HUDEP-2 (cell line): ENCODE results near the gene SPATA2L.
"Not testable (repeated sequence)": the region's sequence is repeated elsewhere in the genome, so short reads cannot be mapped to it uniquely, and the experiment has no call there.

ENCODE experiments used
- DNase-seq, 76 experiments: peaks; one replicate each; lab custom pipeline; 2025; ENCODE audit not compliant: unreplicated experiment in 76 of 76; lab: John Stamatoyannopoulos, UW

The SPATA2L gene

GRCh38 chr16:89708481-89708931 lies 7.0 kb upstream of the SPATA2L start:
- peak in 46 of 76 experiments; percentile 10 to 65 (median 39) for DNase-seq

DNA sequence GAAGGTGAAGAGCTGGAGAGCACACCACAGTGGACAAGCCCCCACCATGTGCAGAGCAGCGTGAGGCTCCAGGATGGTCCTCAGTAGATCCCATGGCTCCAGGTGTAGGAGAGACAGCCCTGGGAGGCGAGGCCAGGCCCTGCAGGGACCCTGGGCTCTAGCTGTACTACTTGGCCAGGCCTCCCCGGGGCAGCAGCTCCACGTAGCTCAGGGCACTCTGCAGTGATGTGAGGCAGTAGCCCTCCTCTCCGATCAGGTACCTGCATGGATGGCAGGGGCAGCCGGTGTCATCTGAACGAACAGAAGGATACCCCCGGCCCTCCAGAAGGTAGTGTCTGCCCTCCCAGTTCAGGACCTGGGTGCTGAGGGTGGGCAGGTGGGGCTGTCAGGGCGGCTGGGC lies 6.2 kb upstream of the SPATA2L start:
- DNase-seq = no peak

DNA sequence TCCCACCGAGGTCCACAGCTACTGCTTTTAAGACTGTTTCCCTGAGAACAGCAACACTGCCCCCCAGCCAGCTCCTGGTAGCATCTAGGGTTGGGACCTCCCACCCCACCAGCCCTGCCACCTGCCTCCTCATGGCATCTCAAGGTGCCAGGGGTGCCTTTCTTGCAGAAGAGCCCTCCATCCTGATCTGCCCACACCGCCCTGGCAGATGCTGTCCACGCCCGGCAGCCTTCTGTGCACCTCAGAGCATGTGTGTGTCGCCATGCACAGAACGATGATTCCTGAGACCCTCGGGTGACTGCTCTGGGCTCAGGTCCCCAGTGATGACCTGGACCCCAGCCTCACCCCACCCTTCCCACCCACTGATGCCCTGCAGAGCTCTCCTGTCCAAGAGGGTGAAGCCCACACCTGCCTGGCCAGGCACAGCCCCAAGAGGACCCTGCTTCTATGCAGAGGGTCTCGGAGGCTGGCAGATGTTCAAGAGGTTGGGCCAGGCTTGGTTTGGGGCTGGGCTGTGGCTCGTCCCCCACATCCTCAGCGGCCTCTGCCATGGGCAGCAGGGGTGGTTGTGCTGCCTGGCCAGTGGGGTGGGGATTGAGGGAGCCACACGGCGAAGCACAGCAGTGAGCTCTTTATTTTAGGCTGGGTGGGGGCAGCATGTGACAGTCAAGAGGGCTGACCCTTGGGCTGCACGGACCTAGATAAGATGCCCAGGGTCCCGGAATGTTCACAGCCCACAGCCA lies 5.2 kb upstream of the SPATA2L start:
- no peak for DNase-seq

- no peak for DNase-seq
Measured at GRCh38 chr16:89705006-89705405, 3.5 kb upstream of the SPATA2L start.

- DNase-seq = no peak
Measured at GRCh38 chr16:89704281-89704680, 2.8 kb upstream of the SPATA2L start.

- peak in 29 of 76 experiments; percentile 10 to 59 (median 29) for DNase-seq
Measured at GRCh38 chr16:89700649-89701424, 668 bp downstream of the SPATA2L start.

GRCh38 chr16:89700100-89700648 lies 1.3 kb downstream of the SPATA2L start:
- peak in 74 of 76 experiments; percentile 68 to 99 (median 95) for DNase-seq

- DNase-seq = not testable (repeated sequence)
Measured at GRCh38 chr16:89699629-89700099, 1.8 kb downstream of the SPATA2L start.

GRCh38 chr16:89698717-89699116 lies 2.8 kb downstream of the SPATA2L start:
- not testable (repeated sequence) for DNase-seq

GRCh38 chr16:89697616-89698331 lies 3.7 kb downstream of the SPATA2L start:
- no peak for DNase-seq

DNA sequence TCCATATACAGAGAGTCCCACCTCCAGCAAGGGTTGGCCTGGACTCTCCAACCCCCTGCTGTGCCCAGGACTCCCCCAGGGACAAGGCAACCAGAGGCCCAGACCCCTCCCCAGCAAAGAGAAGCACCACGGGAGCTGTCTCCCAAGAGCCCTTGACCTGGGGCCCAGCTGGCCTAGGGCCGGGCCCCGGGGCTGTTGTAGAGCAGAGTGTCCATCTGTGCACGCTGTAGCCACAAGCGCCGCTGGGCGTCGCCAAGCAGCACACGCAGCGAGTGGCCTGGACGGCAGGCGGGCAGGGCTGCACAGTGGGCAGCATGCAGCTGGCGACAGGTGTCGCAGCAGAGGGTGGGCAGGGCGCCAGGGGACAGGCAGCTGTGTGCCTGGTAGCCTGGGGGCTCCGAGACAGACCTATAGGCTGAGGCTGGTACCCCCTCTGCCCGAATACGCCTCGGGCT lies 4.3 kb downstream of the SPATA2L start:
- DNase-seq = no peak

DNA sequence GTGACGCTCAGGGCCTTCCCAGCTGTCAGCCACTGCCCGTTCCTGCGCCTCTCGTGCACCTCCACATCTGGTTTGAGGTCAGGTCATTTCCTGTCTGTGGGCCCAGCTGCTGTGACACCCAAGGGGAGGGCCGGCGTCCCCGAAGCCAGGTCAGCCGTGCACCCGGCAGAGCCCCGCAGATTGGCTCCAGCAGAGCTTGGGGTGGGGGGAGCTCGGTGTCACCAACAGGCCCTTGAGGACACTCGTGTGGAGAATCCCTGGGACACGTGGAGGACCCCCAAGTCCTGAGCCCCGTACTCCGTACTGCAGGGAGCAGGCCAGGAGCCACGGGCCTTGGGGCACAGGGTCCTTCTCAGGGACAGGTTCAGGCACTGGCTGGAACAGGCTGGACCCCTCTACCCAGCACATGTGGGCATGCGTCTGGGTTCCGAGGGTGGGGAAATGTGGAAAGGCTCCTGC lies 4.8 kb downstream of the SPATA2L start:
- DNase-seq = no peak

DNA sequence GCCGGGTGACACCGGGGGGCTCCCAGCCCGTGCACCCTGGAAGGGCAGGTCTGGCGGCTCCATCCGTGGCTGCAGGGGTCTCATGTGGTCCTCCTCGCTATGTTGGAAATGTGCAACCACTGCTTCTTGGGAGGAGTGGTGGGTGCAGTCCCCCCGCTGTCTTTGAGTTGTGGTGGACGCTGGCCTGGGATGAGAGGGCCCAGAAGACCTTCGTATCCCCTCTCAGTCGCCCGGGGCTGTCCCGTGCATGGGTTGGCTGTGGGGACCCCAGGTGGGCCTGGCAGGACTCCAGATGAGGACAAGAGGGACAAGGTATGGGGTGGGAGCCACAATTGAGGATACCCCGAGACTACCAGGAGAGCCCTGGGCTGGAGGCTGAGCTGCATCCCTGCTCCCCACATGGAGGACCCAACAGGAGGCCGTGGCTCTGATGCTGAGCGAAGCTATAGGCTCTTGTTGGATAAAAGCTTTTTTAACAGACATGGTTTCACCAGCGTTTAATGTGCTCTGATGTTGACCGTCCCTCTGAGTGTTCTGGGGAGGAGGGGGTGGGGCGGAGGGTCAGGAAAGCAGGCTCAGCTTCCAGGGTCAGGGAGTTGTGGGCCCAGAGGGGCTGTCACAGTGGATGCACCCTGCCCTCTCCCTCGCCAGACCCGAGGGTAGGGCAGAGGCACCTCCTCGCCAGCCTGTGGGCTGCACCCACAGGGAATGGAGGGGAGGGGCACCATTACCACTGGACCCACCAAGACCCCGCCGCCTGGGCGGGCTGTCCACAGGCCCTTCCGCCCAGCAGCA lies 5.4 kb downstream of the SPATA2L start:
- no peak for DNase-seq

DNA sequence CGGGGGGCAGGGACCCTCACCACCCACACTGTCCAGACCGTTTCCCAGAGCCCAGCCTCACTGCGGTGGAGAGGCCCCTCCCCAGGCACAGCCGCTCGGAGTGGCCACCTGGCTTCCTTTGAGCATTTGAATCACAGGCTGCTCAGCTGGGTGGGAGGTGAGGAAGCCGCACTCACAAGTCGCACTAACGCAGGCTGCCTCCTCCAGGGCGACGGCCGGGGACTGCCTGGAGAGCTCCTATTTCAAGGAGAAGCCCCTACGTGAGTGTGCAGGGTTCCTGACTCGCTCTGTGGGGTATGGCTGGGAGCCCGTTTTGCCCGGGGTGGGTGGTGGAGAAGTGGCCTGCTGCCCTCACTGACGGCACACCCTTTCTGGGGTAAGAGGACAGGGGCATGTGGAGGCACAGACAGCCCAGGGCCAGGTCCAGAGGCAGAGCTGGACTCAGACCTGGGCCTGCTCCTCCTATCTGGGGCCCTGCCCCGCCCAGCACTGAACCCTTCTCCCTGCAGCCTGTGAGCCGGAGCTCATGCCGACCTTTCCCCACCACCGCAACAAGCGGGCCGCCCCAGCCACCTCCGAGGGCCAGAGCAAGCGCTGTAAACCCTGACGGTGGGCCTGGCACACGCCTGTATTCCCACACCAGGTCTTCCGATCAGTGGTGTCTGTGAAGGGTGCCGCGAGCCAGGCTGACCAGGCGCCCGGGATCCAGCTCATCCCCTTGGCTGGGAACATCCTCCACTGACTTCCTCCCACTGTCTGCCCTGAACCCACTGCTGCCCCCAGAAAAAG lies 6.2 kb downstream of the SPATA2L start:
- no peak for DNase-seq

GRCh38 chr16:89694784-89695085 lies 6.8 kb downstream of the SPATA2L start:
- DNase-seq = peak in 63 of 76 experiments; percentile 16 to 89 (median 73)

DNA sequence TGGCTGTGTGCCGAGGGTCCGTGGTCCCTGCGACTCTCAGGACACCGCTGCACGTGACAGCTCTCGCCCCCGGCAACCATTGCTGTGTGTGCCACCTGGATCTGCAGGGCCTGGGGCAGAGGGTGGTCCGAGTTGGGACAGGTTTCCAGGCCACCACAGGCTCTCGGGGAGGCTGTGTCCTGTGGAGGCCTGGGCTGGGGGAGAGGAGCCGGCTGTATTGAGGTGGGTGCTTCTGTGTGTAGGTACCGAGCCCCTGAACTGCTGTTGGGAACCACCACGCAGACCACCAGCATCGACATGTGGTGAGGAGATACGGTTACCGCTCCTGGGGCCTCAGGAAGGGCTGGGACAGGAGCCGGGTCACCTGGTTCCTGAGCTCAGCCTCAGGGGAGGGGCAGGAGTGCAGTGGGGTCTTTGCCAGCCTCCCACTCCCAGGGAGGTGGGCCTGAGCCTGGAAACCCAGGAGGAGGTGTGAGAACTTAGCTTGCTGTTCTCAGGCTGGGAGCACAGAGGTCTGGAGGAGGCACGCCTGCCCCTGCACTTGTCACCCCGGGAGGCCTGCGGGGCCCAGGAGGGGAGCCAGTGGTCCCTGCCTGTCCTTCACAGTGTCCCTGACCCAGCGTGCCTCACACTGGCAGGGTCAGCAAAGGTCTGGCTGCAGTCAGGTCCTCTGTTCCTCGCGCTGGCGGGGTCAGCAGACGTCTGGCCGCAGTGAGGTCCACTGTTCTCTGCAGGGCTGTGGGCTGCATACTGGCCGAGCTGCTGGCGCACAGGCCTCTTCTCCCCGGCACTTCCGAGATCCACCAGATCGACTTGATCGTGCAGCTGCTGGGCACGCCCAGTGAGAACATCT lies 7.3 kb downstream of the SPATA2L start:
- DNase-seq = peak in 9 of 76 experiments; percentile 12 to 69 (median 51)

GRCh38 chr16:89693289-89693731 lies 8.2 kb downstream of the SPATA2L start:
- no peak for DNase-seq

DNA sequence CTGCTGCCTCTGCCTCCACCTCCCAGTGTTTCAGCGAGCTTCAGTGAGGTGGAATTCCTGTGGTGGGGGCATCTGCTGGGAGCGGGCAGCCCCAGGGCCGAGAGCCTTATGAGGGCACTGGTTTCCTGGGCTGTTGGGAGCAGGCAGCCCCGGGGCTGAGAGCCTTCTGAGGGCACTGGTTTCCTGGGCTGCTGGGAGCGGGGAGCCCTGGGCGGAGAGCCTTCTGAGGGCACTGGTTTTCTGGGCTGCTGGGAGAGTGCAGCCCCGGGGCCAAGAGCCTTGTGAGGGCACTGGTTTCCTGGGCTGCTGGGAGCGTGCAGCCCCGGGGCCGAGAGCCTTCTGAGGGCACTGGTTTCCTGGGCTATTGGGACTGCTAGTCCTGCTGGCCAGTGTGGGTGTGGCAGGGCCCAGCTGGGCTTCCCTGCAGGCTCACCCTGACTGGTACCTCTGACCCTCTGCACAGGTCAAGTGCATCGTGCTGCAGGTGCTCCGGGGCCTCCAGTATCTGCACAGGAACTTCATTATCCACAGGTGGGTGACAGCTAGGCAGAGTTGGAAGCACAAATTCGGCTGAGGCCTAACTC lies 9.4 kb downstream of the SPATA2L start:
- no peak for DNase-seq
